Measurements from ENCODE around the gene ARHGEF38.
A peak's percentile ranks its signal among the peaks of the same experiment; 100 is the strongest.

ARHGEF38 gene

GRCh38 chr4:105634402-105635080 is 82.1 kb downstream of the ARHGEF38 start:
- Histone ChIP-seq H4K20me1 (ENCODE audit: control insufficient read depth, insufficient read depth, low read depth, low read length) (no peaks in the 10 kb centered on the region), H3K27ac (ENCODE audit: low read depth, low read length) (peak overlapping the region; percentile 27), H3K9me2 (replicated peaks; ENCODE audit: control insufficient read depth, low read length) (no peaks in the 10 kb centered on the region), H3K4me2 (ENCODE audit: low read length) (peak overlapping the region; percentile 64), H3K27me3 (ENCODE audit: control insufficient read depth, low read length) (no peaks in the 10 kb centered on the region), H3K36me3 (ENCODE audit: control insufficient read depth, low read length) (no peaks in the 10 kb centered on the region), H3K79me2 (ENCODE audit: control insufficient read depth, low read length) (no peaks in the 10 kb centered on the region), H3K9me3 (ENCODE audit: control insufficient read depth, insufficient read depth, low read length) (no peaks in the 10 kb centered on the region), H3F3A (ENCODE audit: control insufficient read depth, insufficient read depth) (peaks cover 9% of the 10 kb centered on the region; the same call in 1 of the 2 replicates), H3K4me3 (ENCODE audit: low read length) (peak overlapping the region; percentile 51), H3K4me1 (ENCODE audit: control insufficient read depth, low read length) (peaks cover 53% of the 10 kb centered on the region)
- no peak for TF ChIP-seq EZH2phosphoT487 (IDR thresholded peaks at IDR 0.05; ENCODE audit: borderline replicate concordance, low read length)
- TF ChIP-seq, protein P1, sequence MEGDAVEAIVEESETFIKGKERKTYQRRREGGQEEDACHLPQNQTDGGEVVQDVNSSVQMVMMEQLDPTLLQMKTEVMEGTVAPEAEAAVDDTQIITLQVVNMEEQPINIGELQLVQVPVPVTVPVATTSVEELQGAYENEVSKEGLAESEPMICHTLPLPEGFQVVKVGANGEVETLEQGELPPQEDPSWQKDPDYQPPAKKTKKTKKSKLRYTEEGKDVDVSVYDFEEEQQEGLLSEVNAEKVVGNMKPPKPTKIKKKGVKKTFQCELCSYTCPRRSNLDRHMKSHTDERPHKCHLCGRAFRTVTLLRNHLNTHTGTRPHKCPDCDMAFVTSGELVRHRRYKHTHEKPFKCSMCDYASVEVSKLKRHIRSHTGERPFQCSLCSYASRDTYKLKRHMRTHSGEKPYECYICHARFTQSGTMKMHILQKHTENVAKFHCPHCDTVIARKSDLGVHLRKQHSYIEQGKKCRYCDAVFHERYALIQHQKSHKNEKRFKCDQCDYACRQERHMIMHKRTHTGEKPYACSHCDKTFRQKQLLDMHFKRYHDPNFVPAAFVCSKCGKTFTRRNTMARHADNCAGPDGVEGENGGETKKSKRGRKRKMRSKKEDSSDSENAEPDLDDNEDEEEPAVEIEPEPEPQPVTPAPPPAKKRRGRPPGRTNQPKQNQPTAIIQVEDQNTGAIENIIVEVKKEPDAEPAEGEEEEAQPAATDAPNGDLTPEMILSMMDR (IDR thresholded peaks at IDR 0.05; ENCODE audit: low read depth, low read length, poor library complexity, severe bottlenecking), result no peak

- no peak for TF ChIP-seq EZH2phosphoT487 (IDR thresholded peaks at IDR 0.05; ENCODE audit: borderline replicate concordance, low read length)
- TF ChIP-seq, protein P1 (IDR thresholded peaks at IDR 0.05; ENCODE audit: low read depth, low read length, poor library complexity, severe bottlenecking), result no peak
- Histone ChIP-seq H3F3A (ENCODE audit: control insufficient read depth, insufficient read depth) (peaks cover 9% of the 10 kb centered on the region; the same call in 1 of the 2 replicates), H3K9me3 (ENCODE audit: control insufficient read depth, insufficient read depth, low read length) (no peaks in the 10 kb centered on the region), H3K4me1 (ENCODE audit: control insufficient read depth, low read length) (peaks cover 56% of the 10 kb centered on the region), H3K4me3 (ENCODE audit: low read length) (peak overlapping the region; percentile 64), H3K9me2 (replicated peaks; ENCODE audit: control insufficient read depth, low read length) (no peaks in the 10 kb centered on the region), H3K36me3 (ENCODE audit: control insufficient read depth, low read length) (no peaks in the 10 kb centered on the region), H3K4me2 (ENCODE audit: low read length) (peak overlapping the region; percentile 77), H3K27me3 (ENCODE audit: control insufficient read depth, low read length) (no peaks in the 10 kb centered on the region), H3K27ac (ENCODE audit: low read depth, low read length) (peak overlapping the region; percentile 78), H3K79me2 (ENCODE audit: control insufficient read depth, low read length) (no peaks in the 10 kb centered on the region), H4K20me1 (ENCODE audit: control insufficient read depth, insufficient read depth, low read depth, low read length) (no peaks in the 10 kb centered on the region)
These were observed 85.2 kb downstream of the ARHGEF38 start for GRCh38 chr4:105637408-105638176.

- TF ChIP-seq, protein P1 (IDR thresholded peaks at IDR 0.05; ENCODE audit: low read depth, low read length, poor library complexity, severe bottlenecking), result no peak
- TF ChIP-seq EZH2phosphoT487 (IDR thresholded peaks at IDR 0.05; ENCODE audit: borderline replicate concordance, low read length), result no peak
- Histone ChIP-seq H3F3A (ENCODE audit: control insufficient read depth, insufficient read depth) (peaks cover 5% of the 10 kb centered on the region; the same call in 1 of the 2 replicates), H3K36me3 (ENCODE audit: control insufficient read depth, low read length) (no peaks in the 10 kb centered on the region), H3K27ac (ENCODE audit: low read depth, low read length) (no peak overlapping the region), H3K9me3 (ENCODE audit: control insufficient read depth, insufficient read depth, low read length) (no peaks in the 10 kb centered on the region), H4K20me1 (ENCODE audit: control insufficient read depth, insufficient read depth, low read depth, low read length) (no peaks in the 10 kb centered on the region), H3K9me2 (replicated peaks; ENCODE audit: control insufficient read depth, low read length) (no peaks in the 10 kb centered on the region), H3K4me2 (ENCODE audit: low read length) (no peak overlapping the region), H3K4me1 (ENCODE audit: control insufficient read depth, low read length) (peaks cover 23% of the 10 kb centered on the region), H3K27me3 (ENCODE audit: control insufficient read depth, low read length) (no peaks in the 10 kb centered on the region), H3K4me3 (ENCODE audit: low read length) (no peak overlapping the region), H3K79me2 (ENCODE audit: control insufficient read depth, low read length) (no peaks in the 10 kb centered on the region)
These were observed 89.4 kb downstream of the ARHGEF38 start for GRCh38 chr4:105641845-105642244.

Measured in DOHH2 (cell line).